RWPE2 (cell line): Measurements from ENCODE around the gene SLC6A6.

Experiments
- ATAC-seq: fragments of 200-7000 bp; cut with Tn5 transposase; 3 replicates; pipeline ENCODE4 v1.9.1; 2021; ENCODE audit warnings: low read depth
- DNase-seq: peaks from one replicate; pipeline ENCODE4 v3.0.0-alpha.2; 2020; ENCODE audit warnings: low spot score
- H3K27ac ChIP-seq: fragments of 450-650 bp; 2 replicates; pipeline ENCODE4 v1.5.1; 2017; ENCODE audit warnings: mild to moderate bottlenecking; ENCODE audit not compliant: poor library complexity, severe bottlenecking
- H3K27me3 ChIP-seq: fragments of 250-450 bp; sonication (Bioruptor Pico); 2 replicates; pipeline ENCODE4 v1.5.1; 2021; ENCODE audit warnings: mild to moderate bottlenecking, moderate library complexity; ENCODE audit not compliant: insufficient read depth, poor library complexity, severe bottlenecking
- H3K36me3 ChIP-seq: fragments of 250-450 bp; sonication (Bioruptor Pico); 2 replicates; pipeline ENCODE4 v1.5.1; 2020; ENCODE audit warnings: low read depth, mild to moderate bottlenecking, moderate library complexity
- H3K4me1 ChIP-seq: fragments of 250-450 bp; sonication (Bioruptor Pico); 2 replicates; pipeline ENCODE4 v1.5.1; 2021; ENCODE audit warnings: mild to moderate bottlenecking, moderate library complexity; ENCODE audit not compliant: insufficient read depth, poor library complexity, severe bottlenecking
- H3K4me3 ChIP-seq: fragments of 250-450 bp; sonication (Bioruptor Pico); 2 replicates; pipeline ENCODE4 v1.5.1; 2021; ENCODE audit warnings: mild to moderate bottlenecking, moderate library complexity; ENCODE audit not compliant: severe bottlenecking
- H3K9me3 ChIP-seq: fragments of 250-450 bp; sonication (Bioruptor Pico); 2 replicates; pipeline ENCODE4 v1.5.1; 2021; ENCODE audit warnings: mild to moderate bottlenecking, moderate library complexity; ENCODE audit not compliant: severe bottlenecking
- CTCF ChIP-seq: fragments of 450-650 bp; IDR thresholded peaks from one replicate; pipeline ENCODE4 v1.5.1; 2017; ENCODE audit warnings: mild to moderate bottlenecking, moderate library complexity; ENCODE audit not compliant: poor library complexity, severe bottlenecking

The SLC6A6 gene

GRCh38 chr3:14392231-14392630 is 10.2 kb upstream of the SLC6A6 start:
- H3K4me3 ChIP-seq: no peak overlapping the region
- no peaks in the 10 kb centered on the region for H3K4me1 ChIP-seq
- ATAC-seq (no peak), DNase-seq (no peak)
- TF ChIP-seq CTCF: no peak
- no peak overlapping the region for H3K27ac ChIP-seq
- H3K27me3 ChIP-seq: no peaks in the 10 kb centered on the region
- no peaks in the 10 kb centered on the region for H3K9me3 ChIP-seq
- no peaks in the 10 kb centered on the region for H3K36me3 ChIP-seq

GRCh38 chr3:14392803-14393319 is 9.5 kb upstream of the SLC6A6 start:
- TF ChIP-seq CTCF: no peak
- Histone ChIP-seq H3K27ac (no peak overlapping the region), H3K9me3 (no peaks in the 10 kb centered on the region), H3K4me1 (no peaks in the 10 kb centered on the region), H3K27me3 (no peaks in the 10 kb centered on the region), H3K36me3 (no peaks in the 10 kb centered on the region), H3K4me3 (no peak overlapping the region)
- ATAC-seq: no peak
- DNase-seq: no peak

GRCh38 chr3:14393440-14394106 is 8.8 kb upstream of the SLC6A6 start:
- H3K27ac ChIP-seq: no peak overlapping the region
- H3K27me3 ChIP-seq: no peaks in the 10 kb centered on the region
- no peak overlapping the region for H3K4me3 ChIP-seq
- no peaks in the 10 kb centered on the region for H3K4me1 ChIP-seq
- H3K9me3 ChIP-seq: no peaks in the 10 kb centered on the region
- ATAC-seq: no peak
- TF ChIP-seq CTCF: no peak
- H3K36me3 ChIP-seq: no peaks in the 10 kb centered on the region
- no peak for DNase-seq

GRCh38 chr3:14396031-14396692 is 6.2 kb upstream of the SLC6A6 start:
- Histone ChIP-seq H3K4me1 (no peaks in the 10 kb centered on the region), H3K4me3 (no peak overlapping the region), H3K27ac (no peak overlapping the region), H3K36me3 (no peaks in the 10 kb centered on the region), H3K9me3 (no peaks in the 10 kb centered on the region), H3K27me3 (no peaks in the 10 kb centered on the region)
- TF ChIP-seq CTCF: no peak
- ATAC-seq (no peak), DNase-seq (no peak)

GRCh38 chr3:14397046-14397445 is 5.4 kb upstream of the SLC6A6 start:
- Histone ChIP-seq H3K9me3 (no peaks in the 10 kb centered on the region), H3K4me3 (no peak overlapping the region), H3K27ac (no peak overlapping the region), H3K36me3 (no peaks in the 10 kb centered on the region), H3K27me3 (no peaks in the 10 kb centered on the region), H3K4me1 (no peaks in the 10 kb centered on the region)
- DNase-seq (no peak), ATAC-seq (no peak)
- no peak for TF ChIP-seq CTCF
